Mesothelial cell of epicardium (in vitro differentiated cells): ENCODE measurements around the gene FGF19. TPM values are rescaled to one million over a fixed set of nuclear protein-coding genes. Genes with fewer than 3 reads are reported as not detected.

Experiments used
- DNase-seq, 2 experiments: peaks; one replicate each; pipeline ENCODE4 v3.0.0; 2021; ENCODE audit warnings: low spot score in 2 of 2; ENCODE audit not compliant: unreplicated experiment in 2 of 2
- H3K27ac Mint-ChIP-seq: 2 replicates; pipeline ENCODE4 v1.8.0; 2021; ENCODE audit warnings: mixed read lengths
- H3K27me3 Mint-ChIP-seq: 2 replicates; pipeline ENCODE4 v1.8.0; 2021; ENCODE audit warnings: low read depth, mixed read lengths
- H3K36me3 Mint-ChIP-seq: 2 replicates; pipeline ENCODE4 v1.8.0; 2021; ENCODE audit warnings: mixed read lengths
- H3K4me1 Mint-ChIP-seq: 2 replicates; pipeline ENCODE4 v1.8.0; 2021; ENCODE audit warnings: mixed read lengths
- H3K4me3 Mint-ChIP-seq: 2 replicates; pipeline ENCODE4 v1.8.0; 2021; ENCODE audit warnings: mild to moderate bottlenecking, moderate library complexity, mixed read lengths
- H3K9me3 Mint-ChIP-seq: 2 replicates; pipeline ENCODE4 v1.8.0; 2021; ENCODE audit warnings: mixed read lengths
- CTCF ChIP-seq: fragments of 200-600 bp; sonication (generic); IDR thresholded peaks from one replicate; pipeline ENCODE4 v1.5.0; 2021; ENCODE audit warnings: antibody characterized with exemption; ENCODE audit not compliant: unreplicated experiment
- total RNA-seq: library from RNA; stranded (reverse); gene quantifications from 3 replicates; pipeline ENCODE4 v1.2.1, GENCODE V29; 2021

Gene FGF19
- total RNA-seq, 1 donor from 2014 or later = not detected

GRCh38 chr11:69702769-69703452, 911 bp downstream of the FGF19 start:
- Mint-ChIP-seq H3K27me3 (peaks cover 82% of the 10 kb centered on the region), H3K27ac (no peak overlapping the region), H3K4me3 (peak overlapping the region; percentile 24), H3K9me3 (no peaks in the 10 kb centered on the region), H3K4me1 (peaks cover 21% of the 10 kb centered on the region), H3K36me3 (no peaks in the 10 kb centered on the region)
- DNase-seq = no peak
- no peak for TF ChIP-seq CTCF

GRCh38 chr11:69702239-69702691, 1.6 kb downstream of the FGF19 start:
- no peak overlapping the region for H3K4me3 Mint-ChIP-seq
- H3K36me3 Mint-ChIP-seq = no peaks in the 10 kb centered on the region
- no peaks in the 10 kb centered on the region for H3K9me3 Mint-ChIP-seq
- no peak overlapping the region for H3K27ac Mint-ChIP-seq
- H3K27me3 Mint-ChIP-seq = peaks cover 79% of the 10 kb centered on the region
- no peak for DNase-seq
- H3K4me1 Mint-ChIP-seq = peaks cover 20% of the 10 kb centered on the region
- TF ChIP-seq CTCF = no peak

- Mint-ChIP-seq H3K36me3 (no peaks in the 10 kb centered on the region), H3K27ac (peak overlapping the region; percentile 36), H3K9me3 (no peaks in the 10 kb centered on the region), H3K27me3 (peaks cover 68% of the 10 kb centered on the region), H3K4me1 (peaks cover 18% of the 10 kb centered on the region), H3K4me3 (no peak overlapping the region)
- no peak for TF ChIP-seq CTCF
- DNase-seq = peak; percentile 49 to 70
These were observed 3.3 kb downstream of the FGF19 start for GRCh38 chr11:69700278-69701140.

- no peak overlapping the region for H3K27ac Mint-ChIP-seq
- H3K9me3 Mint-ChIP-seq = no peaks in the 10 kb centered on the region
- peaks cover 57% of the 10 kb centered on the region for H3K27me3 Mint-ChIP-seq
- H3K36me3 Mint-ChIP-seq = no peaks in the 10 kb centered on the region
- H3K4me1 Mint-ChIP-seq = peaks cover 16% of the 10 kb centered on the region
- H3K4me3 Mint-ChIP-seq = no peak overlapping the region
- TF ChIP-seq CTCF = no peak
- no peak for DNase-seq
These were observed 4.6 kb downstream of the FGF19 start for GRCh38 chr11:69699213-69699612.

- H3K36me3 Mint-ChIP-seq = no peaks in the 10 kb centered on the region
- no peak overlapping the region for H3K4me3 Mint-ChIP-seq
- no peak for TF ChIP-seq CTCF
- H3K27ac Mint-ChIP-seq = no peak overlapping the region
- peaks cover 16% of the 10 kb centered on the region for H3K4me1 Mint-ChIP-seq
- no peak for DNase-seq
- no peaks in the 10 kb centered on the region for H3K9me3 Mint-ChIP-seq
- peaks cover 54% of the 10 kb centered on the region for H3K27me3 Mint-ChIP-seq
These were observed 5.5 kb downstream of the FGF19 start for GRCh38 chr11:69698362-69698761.
